Measurements from ENCODE around the gene TFAP2D.

The TFAP2D gene

DNA sequence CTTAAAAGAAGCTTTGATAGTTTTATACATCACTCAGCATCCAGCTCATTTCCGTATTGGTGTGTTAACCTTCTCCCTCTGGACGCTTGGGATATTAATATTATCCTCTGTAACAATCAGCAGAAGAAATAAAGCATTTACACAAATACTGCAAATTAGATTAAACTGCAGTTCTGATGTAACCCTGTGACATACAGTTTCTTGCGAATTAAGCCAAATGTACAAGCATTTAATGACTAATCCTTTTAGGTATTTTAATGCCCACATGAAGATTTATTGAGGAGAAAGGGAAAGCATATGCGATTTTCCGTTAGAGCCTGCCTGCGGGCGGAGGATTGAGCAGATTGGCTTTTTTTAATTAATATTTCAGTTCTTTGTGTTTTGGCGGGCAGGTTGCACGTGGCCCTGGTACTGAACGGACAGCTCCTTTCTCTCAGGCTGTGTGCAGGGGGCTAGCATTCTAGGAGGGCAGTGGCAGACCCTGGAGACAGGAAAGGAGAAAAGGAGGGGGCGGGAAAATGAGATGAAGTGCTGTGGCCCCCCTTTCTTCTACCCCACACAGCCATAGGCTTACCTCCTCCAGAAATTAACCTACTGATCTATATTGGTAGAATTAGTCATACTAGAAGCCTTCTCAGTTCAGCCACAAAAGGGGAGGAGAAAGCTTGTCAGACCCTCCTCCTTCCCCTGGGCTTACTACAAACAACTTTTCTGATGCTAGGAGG, 14.1 kb upstream of the TFAP2D start:
- ChIA-PET CTCF (interaction anchor here (0.7 kb wide), 1 partner anchor 19 kb away, joined by 3 read pairs; no protein-coding TSS in a partner anchor), POLR2A (no interaction called here)
- no peak overlapping the region for H3K27ac ChIP-seq (ENCODE audit: extremely low read depth, low read depth, low read length)
- H3K4me1 ChIP-seq (ENCODE audit: control insufficient read depth, insufficient read depth, low read length): no peaks in the 10 kb centered on the region
- no peaks in the 10 kb centered on the region for H3K36me3 ChIP-seq (ENCODE audit: control insufficient read depth in 2 of 2, insufficient read depth in 1 of 2, low read length in 2 of 2)
- TF ChIP-seq SP3 (tag by site-specific recombination; IDR thresholded peaks at IDR 0.05) (no peak), ZNF239 (tag by site-specific recombination; IDR thresholded peaks at IDR 0.05) (no peak)
- TF ChIP-seq, protein P1, sequence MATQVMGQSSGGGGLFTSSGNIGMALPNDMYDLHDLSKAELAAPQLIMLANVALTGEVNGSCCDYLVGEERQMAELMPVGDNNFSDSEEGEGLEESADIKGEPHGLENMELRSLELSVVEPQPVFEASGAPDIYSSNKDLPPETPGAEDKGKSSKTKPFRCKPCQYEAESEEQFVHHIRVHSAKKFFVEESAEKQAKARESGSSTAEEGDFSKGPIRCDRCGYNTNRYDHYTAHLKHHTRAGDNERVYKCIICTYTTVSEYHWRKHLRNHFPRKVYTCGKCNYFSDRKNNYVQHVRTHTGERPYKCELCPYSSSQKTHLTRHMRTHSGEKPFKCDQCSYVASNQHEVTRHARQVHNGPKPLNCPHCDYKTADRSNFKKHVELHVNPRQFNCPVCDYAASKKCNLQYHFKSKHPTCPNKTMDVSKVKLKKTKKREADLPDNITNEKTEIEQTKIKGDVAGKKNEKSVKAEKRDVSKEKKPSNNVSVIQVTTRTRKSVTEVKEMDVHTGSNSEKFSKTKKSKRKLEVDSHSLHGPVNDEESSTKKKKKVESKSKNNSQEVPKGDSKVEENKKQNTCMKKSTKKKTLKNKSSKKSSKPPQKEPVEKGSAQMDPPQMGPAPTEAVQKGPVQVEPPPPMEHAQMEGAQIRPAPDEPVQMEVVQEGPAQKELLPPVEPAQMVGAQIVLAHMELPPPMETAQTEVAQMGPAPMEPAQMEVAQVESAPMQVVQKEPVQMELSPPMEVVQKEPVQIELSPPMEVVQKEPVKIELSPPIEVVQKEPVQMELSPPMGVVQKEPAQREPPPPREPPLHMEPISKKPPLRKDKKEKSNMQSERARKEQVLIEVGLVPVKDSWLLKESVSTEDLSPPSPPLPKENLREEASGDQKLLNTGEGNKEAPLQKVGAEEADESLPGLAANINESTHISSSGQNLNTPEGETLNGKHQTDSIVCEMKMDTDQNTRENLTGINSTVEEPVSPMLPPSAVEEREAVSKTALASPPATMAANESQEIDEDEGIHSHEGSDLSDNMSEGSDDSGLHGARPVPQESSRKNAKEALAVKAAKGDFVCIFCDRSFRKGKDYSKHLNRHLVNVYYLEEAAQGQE (tag by site-specific recombination; IDR thresholded peaks at IDR 0.05): peak; percentile 78
- TF ChIP-seq, protein P2, sequence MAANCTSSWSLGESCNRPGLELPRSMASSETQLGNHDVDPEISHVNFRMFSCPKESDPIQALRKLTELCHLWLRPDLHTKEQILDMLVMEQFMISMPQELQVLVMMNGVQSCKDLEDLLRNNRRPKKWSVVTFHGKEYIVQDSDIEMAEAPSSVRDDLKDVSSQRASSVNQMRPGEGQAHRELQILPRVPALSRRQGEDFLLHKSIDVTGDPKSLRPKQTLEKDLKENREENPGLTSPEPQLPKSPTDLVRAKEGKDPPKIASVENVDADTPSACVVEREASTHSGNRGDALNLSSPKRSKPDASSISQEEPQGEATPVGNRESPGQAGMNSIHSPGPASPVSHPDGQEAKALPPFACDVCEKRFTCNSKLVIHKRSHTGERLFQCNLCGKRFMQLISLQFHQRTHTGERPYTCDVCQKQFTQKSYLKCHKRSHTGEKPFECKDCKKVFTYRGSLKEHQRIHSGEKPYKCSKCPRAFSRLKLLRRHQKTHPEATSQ (tag by site-specific recombination; IDR thresholded peaks at IDR 0.05): no peak
- no peaks in the 10 kb centered on the region for H3K9me3 ChIP-seq (ENCODE audit: control insufficient read depth, insufficient read depth, low read depth, low read length)
- H3K4me3 ChIP-seq (ENCODE audit: low read depth, low read length): no peak overlapping the region

DNA sequence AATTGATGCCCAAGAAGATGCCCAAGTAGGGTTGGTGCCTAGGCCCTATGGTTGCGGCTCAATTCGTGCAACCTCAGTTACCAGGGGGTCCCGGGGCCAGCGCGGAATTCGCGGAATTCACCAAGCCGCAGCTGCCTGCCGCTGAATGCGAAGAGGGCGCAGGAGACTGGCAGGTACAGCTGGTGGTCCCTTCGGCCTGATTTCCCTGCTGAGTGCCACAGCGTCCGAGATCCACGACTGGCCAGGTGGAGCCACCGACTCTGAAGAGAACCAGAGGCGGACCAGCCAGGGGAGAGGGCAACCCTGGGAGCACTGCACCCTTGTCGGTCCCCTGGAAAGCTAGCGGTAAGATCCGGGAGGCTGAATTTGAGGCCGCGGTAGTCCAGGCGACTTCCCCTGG, 6.8 kb upstream of the TFAP2D start:
- no peaks in the 10 kb centered on the region for H3K4me1 ChIP-seq (ENCODE audit: control insufficient read depth, insufficient read depth, low read length)
- TF ChIP-seq YY1 (tag by site-specific recombination; IDR thresholded peaks at IDR 0.05): no peak
- no peak for TF ChIP-seq ZNF654 (tag by site-specific recombination; IDR thresholded peaks at IDR 0.05; ENCODE audit: low read depth)
- TF ChIP-seq, protein P3, sequence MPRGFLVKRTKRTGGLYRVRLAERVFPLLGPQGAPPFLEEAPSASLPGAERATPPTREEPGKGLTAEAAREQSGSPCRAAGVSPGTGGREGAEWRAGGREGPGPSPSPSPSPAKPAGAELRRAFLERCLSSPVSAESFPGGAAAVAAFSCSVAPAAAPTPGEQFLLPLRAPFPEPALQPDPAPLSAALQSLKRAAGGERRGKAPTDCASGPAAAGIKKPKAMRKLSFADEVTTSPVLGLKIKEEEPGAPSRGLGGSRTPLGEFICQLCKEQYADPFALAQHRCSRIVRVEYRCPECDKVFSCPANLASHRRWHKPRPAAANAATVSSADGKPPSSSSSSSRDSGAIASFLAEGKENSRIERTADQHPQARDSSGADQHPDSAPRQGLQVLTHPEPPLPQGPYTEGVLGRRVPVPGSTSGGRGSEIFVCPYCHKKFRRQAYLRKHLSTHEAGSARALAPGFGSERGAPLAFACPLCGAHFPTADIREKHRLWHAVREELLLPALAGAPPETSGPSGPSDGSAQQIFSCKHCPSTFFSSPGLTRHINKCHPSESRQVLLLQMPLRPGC (tag by site-specific recombination; IDR thresholded peaks at IDR 0.05): no peak
- no peak for TF ChIP-seq ZNF366 (tag by site-specific recombination; conservative IDR thresholded peaks at IDR 0.05)
- no peak for TF ChIP-seq ZNF416 (tag by site-specific recombination; IDR thresholded peaks at IDR 0.05)
- TF ChIP-seq ZNF544 (tag by site-specific recombination; IDR thresholded peaks at IDR 0.05): no peak
- no peak for TF ChIP-seq KLF7 (tag by site-specific recombination; IDR thresholded peaks at IDR 0.05; ENCODE audit: borderline replicate concordance)
- no peak for TF ChIP-seq ZNF354C (tag by site-specific recombination; IDR thresholded peaks at IDR 0.05; ENCODE audit: borderline replicate concordance, low read depth)
- TF ChIP-seq, protein P4, sequence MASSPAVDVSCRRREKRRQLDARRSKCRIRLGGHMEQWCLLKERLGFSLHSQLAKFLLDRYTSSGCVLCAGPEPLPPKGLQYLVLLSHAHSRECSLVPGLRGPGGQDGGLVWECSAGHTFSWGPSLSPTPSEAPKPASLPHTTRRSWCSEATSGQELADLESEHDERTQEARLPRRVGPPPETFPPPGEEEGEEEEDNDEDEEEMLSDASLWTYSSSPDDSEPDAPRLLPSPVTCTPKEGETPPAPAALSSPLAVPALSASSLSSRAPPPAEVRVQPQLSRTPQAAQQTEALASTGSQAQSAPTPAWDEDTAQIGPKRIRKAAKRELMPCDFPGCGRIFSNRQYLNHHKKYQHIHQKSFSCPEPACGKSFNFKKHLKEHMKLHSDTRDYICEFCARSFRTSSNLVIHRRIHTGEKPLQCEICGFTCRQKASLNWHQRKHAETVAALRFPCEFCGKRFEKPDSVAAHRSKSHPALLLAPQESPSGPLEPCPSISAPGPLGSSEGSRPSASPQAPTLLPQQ (tag by site-specific recombination; IDR thresholded peaks at IDR 0.05): no peak
- TF ChIP-seq, protein P5, sequence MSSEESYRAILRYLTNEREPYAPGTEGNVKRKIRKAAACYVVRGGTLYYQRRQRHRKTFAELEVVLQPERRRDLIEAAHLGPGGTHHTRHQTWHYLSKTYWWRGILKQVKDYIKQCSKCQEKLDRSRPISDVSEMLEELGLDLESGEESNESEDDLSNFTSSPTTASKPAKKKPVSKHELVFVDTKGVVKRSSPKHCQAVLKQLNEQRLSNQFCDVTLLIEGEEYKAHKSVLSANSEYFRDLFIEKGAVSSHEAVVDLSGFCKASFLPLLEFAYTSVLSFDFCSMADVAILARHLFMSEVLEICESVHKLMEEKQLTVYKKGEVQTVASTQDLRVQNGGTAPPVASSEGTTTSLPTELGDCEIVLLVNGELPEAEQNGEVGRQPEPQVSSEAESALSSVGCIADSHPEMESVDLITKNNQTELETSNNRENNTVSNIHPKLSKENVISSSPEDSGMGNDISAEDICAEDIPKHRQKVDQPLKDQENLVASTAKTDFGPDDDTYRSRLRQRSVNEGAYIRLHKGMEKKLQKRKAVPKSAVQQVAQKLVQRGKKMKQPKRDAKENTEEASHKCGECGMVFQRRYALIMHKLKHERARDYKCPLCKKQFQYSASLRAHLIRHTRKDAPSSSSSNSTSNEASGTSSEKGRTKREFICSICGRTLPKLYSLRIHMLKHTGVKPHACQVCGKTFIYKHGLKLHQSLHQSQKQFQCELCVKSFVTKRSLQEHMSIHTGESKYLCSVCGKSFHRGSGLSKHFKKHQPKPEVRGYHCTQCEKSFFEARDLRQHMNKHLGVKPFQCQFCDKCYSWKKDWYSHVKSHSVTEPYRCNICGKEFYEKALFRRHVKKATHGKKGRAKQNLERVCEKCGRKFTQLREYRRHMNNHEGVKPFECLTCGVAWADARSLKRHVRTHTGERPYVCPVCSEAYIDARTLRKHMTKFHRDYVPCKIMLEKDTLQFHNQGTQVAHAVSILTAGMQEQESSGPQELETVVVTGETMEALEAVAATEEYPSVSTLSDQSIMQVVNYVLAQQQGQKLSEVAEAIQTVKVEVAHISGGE (tag by site-specific recombination; conservative IDR thresholded peaks at IDR 0.05; ENCODE audit: low read depth): no peak
- no peak for TF ChIP-seq ZNF221 (tag by site-specific recombination; IDR thresholded peaks at IDR 0.05; ENCODE audit: borderline replicate concordance)
- TF ChIP-seq, protein P6, sequence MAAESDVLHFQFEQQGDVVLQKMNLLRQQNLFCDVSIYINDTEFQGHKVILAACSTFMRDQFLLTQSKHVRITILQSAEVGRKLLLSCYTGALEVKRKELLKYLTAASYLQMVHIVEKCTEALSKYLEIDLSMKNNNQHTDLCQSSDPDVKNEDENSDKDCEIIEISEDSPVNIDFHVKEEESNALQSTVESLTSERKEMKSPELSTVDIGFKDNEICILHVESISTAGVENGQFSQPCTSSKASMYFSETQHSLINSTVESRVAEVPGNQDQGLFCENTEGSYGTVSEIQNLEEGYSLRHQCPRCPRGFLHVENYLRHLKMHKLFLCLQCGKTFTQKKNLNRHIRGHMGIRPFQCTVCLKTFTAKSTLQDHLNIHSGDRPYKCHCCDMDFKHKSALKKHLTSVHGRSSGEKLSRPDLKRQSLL (tag by site-specific recombination; IDR thresholded peaks at IDR 0.05): no peak
- TF ChIP-seq, protein P7, sequence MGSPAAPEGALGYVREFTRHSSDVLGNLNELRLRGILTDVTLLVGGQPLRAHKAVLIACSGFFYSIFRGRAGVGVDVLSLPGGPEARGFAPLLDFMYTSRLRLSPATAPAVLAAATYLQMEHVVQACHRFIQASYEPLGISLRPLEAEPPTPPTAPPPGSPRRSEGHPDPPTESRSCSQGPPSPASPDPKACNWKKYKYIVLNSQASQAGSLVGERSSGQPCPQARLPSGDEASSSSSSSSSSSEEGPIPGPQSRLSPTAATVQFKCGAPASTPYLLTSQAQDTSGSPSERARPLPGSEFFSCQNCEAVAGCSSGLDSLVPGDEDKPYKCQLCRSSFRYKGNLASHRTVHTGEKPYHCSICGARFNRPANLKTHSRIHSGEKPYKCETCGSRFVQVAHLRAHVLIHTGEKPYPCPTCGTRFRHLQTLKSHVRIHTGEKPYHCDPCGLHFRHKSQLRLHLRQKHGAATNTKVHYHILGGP (tag by site-specific recombination; IDR thresholded peaks at IDR 0.05): no peak
- TF ChIP-seq ZNF121 (tag by site-specific recombination; IDR thresholded peaks at IDR 0.05): no peak

More for the DNA sequence above, 6.8 kb upstream of the TFAP2D start:
- ChIA-PET POLR2A (no interaction called here), CTCF (no interaction called here)
- no peaks in the 10 kb centered on the region for H3K9me3 ChIP-seq (ENCODE audit: control insufficient read depth, insufficient read depth, low read depth, low read length)
- H3K27ac ChIP-seq (ENCODE audit: extremely low read depth, low read depth, low read length): no peak overlapping the region
- H3K36me3 ChIP-seq (ENCODE audit: control insufficient read depth in 2 of 2, insufficient read depth in 1 of 2, low read length in 2 of 2): no peaks in the 10 kb centered on the region
- H3K4me3 ChIP-seq (ENCODE audit: low read depth, low read length): no peak overlapping the region
